ENCODE data around the gene MAD1L1.

- TF ChIP-seq CTCF (IDR thresholded peaks at IDR 0.05; ENCODE audit: insufficient read depth, low read length, poor library complexity, severe bottlenecking) (no peak), EZH2phosphoT487 (conservative IDR thresholded peaks at IDR 0.05; ENCODE audit: low read length) (no peak)
Measured at GRCh38 chr7:2229467-2229866, 3.3 kb downstream of the MAD1L1 start.
